Measurements from ENCODE around the gene OR2F1. TPM values are rescaled to one million over a fixed set of nuclear protein-coding genes. Genes with fewer than 3 reads are reported as not detected.

Gene OR2F1
- total RNA-seq, 1 donor from 2014 or later, result not detected

- TF ChIP-seq, protein P1, sequence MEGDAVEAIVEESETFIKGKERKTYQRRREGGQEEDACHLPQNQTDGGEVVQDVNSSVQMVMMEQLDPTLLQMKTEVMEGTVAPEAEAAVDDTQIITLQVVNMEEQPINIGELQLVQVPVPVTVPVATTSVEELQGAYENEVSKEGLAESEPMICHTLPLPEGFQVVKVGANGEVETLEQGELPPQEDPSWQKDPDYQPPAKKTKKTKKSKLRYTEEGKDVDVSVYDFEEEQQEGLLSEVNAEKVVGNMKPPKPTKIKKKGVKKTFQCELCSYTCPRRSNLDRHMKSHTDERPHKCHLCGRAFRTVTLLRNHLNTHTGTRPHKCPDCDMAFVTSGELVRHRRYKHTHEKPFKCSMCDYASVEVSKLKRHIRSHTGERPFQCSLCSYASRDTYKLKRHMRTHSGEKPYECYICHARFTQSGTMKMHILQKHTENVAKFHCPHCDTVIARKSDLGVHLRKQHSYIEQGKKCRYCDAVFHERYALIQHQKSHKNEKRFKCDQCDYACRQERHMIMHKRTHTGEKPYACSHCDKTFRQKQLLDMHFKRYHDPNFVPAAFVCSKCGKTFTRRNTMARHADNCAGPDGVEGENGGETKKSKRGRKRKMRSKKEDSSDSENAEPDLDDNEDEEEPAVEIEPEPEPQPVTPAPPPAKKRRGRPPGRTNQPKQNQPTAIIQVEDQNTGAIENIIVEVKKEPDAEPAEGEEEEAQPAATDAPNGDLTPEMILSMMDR (conservative IDR thresholded peaks at IDR 0.05; ENCODE audit: low read depth, low read length), result no peak
- no peak overlapping the region for H3K4me3 ChIP-seq (ENCODE audit: low read depth, low read length)
- DNase-seq (ENCODE audit: low read depth), result no peak
Measured at GRCh38 chr7:143988976-143989745, 34.5 kb downstream of the OR2F1 start.

GRCh38 chr7:143992670-143993069, 38.0 kb downstream of the OR2F1 start:
- H3K4me3 ChIP-seq (ENCODE audit: low read depth, low read length), result no peak overlapping the region
- DNase-seq (ENCODE audit: low read depth), result no peak
- TF ChIP-seq, protein P1 (conservative IDR thresholded peaks at IDR 0.05; ENCODE audit: low read depth, low read length), result no peak

GRCh38 chr7:143993924-143994323, 39.3 kb downstream of the OR2F1 start:
- no peak overlapping the region for H3K4me3 ChIP-seq (ENCODE audit: low read depth, low read length)
- TF ChIP-seq, protein P1 (conservative IDR thresholded peaks at IDR 0.05; ENCODE audit: low read depth, low read length), result no peak
- DNase-seq (ENCODE audit: low read depth), result no peak

GRCh38 chr7:144000020-144000419, 45.4 kb downstream of the OR2F1 start, which contains the start of gene OR6B1:
Gene OR6B1 (plus strand): TSS chr7:144000320. CDS start chr7:144003997, 3,677 bp downstream.
- no peak within 1 kb of the TSS for H3K4me3 ChIP-seq (ENCODE audit: low read depth, low read length)
- TF ChIP-seq, protein P1 (conservative IDR thresholded peaks at IDR 0.05; ENCODE audit: low read depth, low read length), result no peak
- DNase-seq (ENCODE audit: low read depth), result no peak

DNA sequence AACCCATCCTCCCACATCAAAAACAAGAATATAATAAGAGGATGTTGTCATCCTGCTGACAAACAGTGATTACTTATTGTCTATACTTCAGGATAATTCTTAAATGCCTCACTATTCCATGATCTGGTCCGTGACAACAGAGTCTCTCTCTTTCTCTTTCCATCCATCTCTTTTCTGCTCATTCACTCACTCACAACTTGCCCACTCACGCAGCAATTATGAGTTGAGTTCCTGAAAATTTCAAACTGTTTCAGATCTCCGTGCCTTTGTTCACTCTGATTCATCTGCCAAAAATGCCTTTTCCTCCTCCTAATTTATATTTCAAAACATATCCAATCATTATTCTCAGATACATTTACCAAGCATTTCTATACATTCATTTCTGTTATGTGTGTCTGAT, 46.9 kb downstream of the OR2F1 start:
- DNase-seq (ENCODE audit: low read depth), result no peak
- TF ChIP-seq, protein P1 (conservative IDR thresholded peaks at IDR 0.05; ENCODE audit: low read depth, low read length), result no peak
- no peak overlapping the region for H3K4me3 ChIP-seq (ENCODE audit: low read depth, low read length)

GRCh38 chr7:144004703-144005102, 50.1 kb downstream of the OR2F1 start:
- TF ChIP-seq, protein P1 (conservative IDR thresholded peaks at IDR 0.05; ENCODE audit: low read depth, low read length), result no peak
- no peak for DNase-seq (ENCODE audit: low read depth)
- no peak overlapping the region for H3K4me3 ChIP-seq (ENCODE audit: low read depth, low read length)
